SK-N-SH treated with all-trans-retinoic acid at 6 μM for 48 hours (cell line): Measurements from ENCODE around the gene CTDNEP1.

Experiments
- ATAC-seq: fragments of 200-7000 bp; cut with Tn5 transposase; 3 replicates; pipeline ENCODE4 v1.9.1; 2020; ENCODE audit warnings: mild to moderate bottlenecking, moderate library complexity
- ARNTL ChIP-seq: fragments of 450-650 bp; formaldehyde crosslinking; IDR thresholded peaks from 2 replicates; pipeline ENCODE4 v1.5.0; 2020; ENCODE audit warnings: low read depth, mild to moderate bottlenecking, moderate library complexity, borderline replicate concordance
- BACH2 ChIP-seq: fragments of 250-450 bp; sonication (Bioruptor Pico); IDR thresholded peaks from 2 replicates; pipeline ENCODE4 v1.9.0; 2021; ENCODE audit warnings: mild to moderate bottlenecking, borderline replicate concordance
- CSDC2 ChIP-seq: fragments of 250-450 bp; sonication (Bioruptor Pico); IDR thresholded peaks from 2 replicates; pipeline ENCODE4 v1.5.0; 2020; ENCODE audit warnings: mild to moderate bottlenecking, moderate library complexity
- ESRRG ChIP-seq: fragments of 250-450 bp; sonication (Bioruptor Pico); IDR thresholded peaks from 2 replicates; pipeline ENCODE4 v1.6.1; 2021; ENCODE audit warnings: mild to moderate bottlenecking
- GLIS3 ChIP-seq: fragments of 250-450 bp; sonication (Bioruptor Pico); IDR thresholded peaks from 2 replicates; pipeline ENCODE4 v1.5.0; 2020; ENCODE audit warnings: mild to moderate bottlenecking, moderate library complexity
- ISL1 ChIP-seq: fragments of 250-450 bp; sonication (Bioruptor Pico); IDR thresholded peaks from 2 replicates; pipeline ENCODE4 v2.1.2; 2022; ENCODE audit warnings: mild to moderate bottlenecking, moderate library complexity
- OSR1 ChIP-seq: fragments of 250-450 bp; sonication (Bioruptor Pico); IDR thresholded peaks from 2 replicates; pipeline ENCODE4 v1.8.0; 2022; ENCODE audit warnings: moderate library complexity, mild to moderate bottlenecking, inconsistent platforms
- PPARA ChIP-seq: fragments of 250-450 bp; sonication (Bioruptor Pico); IDR thresholded peaks from 2 replicates; pipeline ENCODE4 v1.5.0; 2020; ENCODE audit warnings: mild to moderate bottlenecking, borderline replicate concordance
- RARB ChIP-seq: fragments of 250-450 bp; sonication (Bioruptor Pico); IDR thresholded peaks from 2 replicates; pipeline ENCODE4 v1.8.0; 2021; ENCODE audit warnings: mild to moderate bottlenecking, moderate library complexity
- SNAI2 ChIP-seq: fragments of 250-450 bp; sonication (Bioruptor Pico); IDR thresholded peaks from 2 replicates; pipeline ENCODE4 v1.5.0; 2020; ENCODE audit warnings: mild to moderate bottlenecking, moderate library complexity
- TCF4 ChIP-seq: fragments of 250-450 bp; sonication (Bioruptor Pico); IDR thresholded peaks from 2 replicates; pipeline ENCODE4 v1.8.0; 2021; ENCODE audit warnings: mild to moderate bottlenecking, moderate library complexity, borderline replicate concordance
- TOX ChIP-seq: fragments of 250-450 bp; sonication (Bioruptor Pico); IDR thresholded peaks from 2 replicates; pipeline ENCODE4 v1.8.0; 2021; ENCODE audit warnings: mild to moderate bottlenecking, moderate library complexity, borderline replicate concordance
- ZFP3 ChIP-seq: fragments of 250-450 bp; sonication (Bioruptor Pico); IDR thresholded peaks from 2 replicates; pipeline ENCODE4 v1.5.0; 2020; ENCODE audit warnings: mild to moderate bottlenecking, moderate library complexity
- ZFP30 ChIP-seq: fragments of 450-650 bp; formaldehyde crosslinking; IDR thresholded peaks from 2 replicates; pipeline ENCODE4 v1.5.0; 2022; ENCODE audit warnings: mild to moderate bottlenecking, moderate library complexity
- ZNF565 ChIP-seq: fragments of 450-650 bp; formaldehyde crosslinking; conservative IDR thresholded peaks from 2 replicates; pipeline ENCODE4 v1.5.0; 2020; ENCODE audit warnings: low read depth, mild to moderate bottlenecking, moderate library complexity
- ZNF70 ChIP-seq: fragments of 450-650 bp; formaldehyde crosslinking; IDR thresholded peaks from 2 replicates; pipeline ENCODE4 v1.5.0; 2020; ENCODE audit warnings: mild to moderate bottlenecking, moderate library complexity
- TF ChIP-seq, protein P1 (sequence below): fragments of 250-450 bp; sonication (Bioruptor Pico); IDR thresholded peaks from 2 replicates; pipeline ENCODE4 v1.5.1; 2021; ENCODE audit warnings: mild to moderate bottlenecking, moderate library complexity
- TF ChIP-seq, protein P2 (sequence below): fragments of 250-450 bp; sonication (Bioruptor Pico); IDR thresholded peaks from 2 replicates; pipeline ENCODE4 v1.5.0; 2020; ENCODE audit warnings: mild to moderate bottlenecking, moderate library complexity
- TF ChIP-seq, protein P3 (sequence below): fragments of 250-450 bp; sonication (Bioruptor Pico); IDR thresholded peaks from 2 replicates; pipeline ENCODE4 v1.5.1; 2020; ENCODE audit warnings: low read depth, mild to moderate bottlenecking, moderate library complexity
- TF ChIP-seq, protein P4 (sequence below): fragments of 250-450 bp; sonication (Bioruptor Pico); IDR thresholded peaks from 2 replicates; pipeline ENCODE4 v1.8.0; 2021; ENCODE audit warnings: low read depth, mild to moderate bottlenecking, moderate library complexity, borderline replicate concordance
- TF ChIP-seq, protein P5 (sequence below): fragments of 250-450 bp; sonication (Bioruptor Pico); IDR thresholded peaks from 2 replicates; pipeline ENCODE4 v1.8.0; 2020; ENCODE audit warnings: mild to moderate bottlenecking, moderate library complexity, borderline replicate concordance

Gene CTDNEP1

DNA sequence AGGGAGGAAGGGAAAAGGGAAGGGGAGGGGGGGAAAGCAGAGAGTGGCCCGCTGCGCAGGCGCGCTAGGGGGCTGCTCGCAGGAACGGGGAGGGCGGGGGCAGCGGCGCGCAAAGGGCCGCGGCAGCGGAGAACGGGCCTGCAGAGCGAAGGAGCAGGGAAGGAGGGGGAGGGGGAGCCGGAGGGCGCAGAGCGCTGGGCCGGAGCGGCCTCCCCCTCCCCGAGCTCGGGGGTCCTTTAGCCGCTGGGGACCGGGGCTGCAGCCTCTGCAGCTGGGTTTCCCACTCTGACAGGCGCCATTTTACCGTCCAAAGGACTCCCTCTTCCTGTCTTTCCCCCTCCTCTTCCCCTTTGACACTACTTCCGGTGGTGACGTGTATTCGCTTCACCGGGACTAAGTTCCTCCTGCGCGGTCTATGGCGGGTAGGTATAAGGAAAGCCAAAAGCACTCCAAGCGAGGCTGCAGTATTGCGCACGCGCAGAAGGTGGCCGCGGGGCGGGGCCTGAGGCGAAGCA lies at the start of gene CTDNEP1:
Gene CTDNEP1, minus strand, starts transcription at position 74 of the 515 bp plus-strand sequence. CDS start 438 bp downstream, outside the sequence.
- ATAC-seq: peak; percentile 95
- TF ChIP-seq RARB: no peak
- TF ChIP-seq TCF4: no peak
- no peak for TF ChIP-seq TOX (CRISPR knock-in tag)

DNA sequence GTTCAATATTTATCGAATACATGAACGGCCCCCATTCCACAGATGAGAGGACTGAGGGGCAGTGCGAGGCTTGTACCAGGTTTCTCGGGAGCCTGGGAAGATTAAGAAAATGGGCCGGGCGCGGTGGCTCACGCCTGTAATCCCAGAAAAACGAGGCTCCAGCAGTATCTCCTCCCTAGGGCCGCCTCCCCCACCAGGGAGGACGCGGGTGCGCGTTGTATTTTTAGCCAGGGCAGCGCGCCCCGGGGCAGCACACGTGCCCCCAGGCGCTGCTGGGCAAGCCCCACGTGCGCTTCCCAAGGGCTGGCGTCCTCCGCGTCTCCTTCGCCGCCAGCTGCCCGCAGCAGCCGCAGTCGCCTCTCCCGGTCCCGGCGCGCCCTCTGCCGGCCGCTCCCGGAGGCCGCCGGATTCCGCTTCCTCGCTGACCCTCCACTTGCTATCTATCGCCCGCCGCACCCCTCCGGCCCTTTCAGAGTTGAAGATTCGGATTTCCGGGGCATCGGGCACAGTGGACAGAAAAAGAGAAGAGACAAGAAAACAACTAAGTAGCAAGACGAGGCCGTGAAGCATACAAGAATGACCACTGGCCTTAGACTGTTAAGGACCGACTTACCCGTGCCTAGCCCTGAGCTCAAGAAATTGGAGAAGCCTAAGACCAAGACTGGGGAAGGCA lies 44.8 kb upstream of the CTDNEP1 start:
- peak; percentile 92 for ATAC-seq

DNA sequence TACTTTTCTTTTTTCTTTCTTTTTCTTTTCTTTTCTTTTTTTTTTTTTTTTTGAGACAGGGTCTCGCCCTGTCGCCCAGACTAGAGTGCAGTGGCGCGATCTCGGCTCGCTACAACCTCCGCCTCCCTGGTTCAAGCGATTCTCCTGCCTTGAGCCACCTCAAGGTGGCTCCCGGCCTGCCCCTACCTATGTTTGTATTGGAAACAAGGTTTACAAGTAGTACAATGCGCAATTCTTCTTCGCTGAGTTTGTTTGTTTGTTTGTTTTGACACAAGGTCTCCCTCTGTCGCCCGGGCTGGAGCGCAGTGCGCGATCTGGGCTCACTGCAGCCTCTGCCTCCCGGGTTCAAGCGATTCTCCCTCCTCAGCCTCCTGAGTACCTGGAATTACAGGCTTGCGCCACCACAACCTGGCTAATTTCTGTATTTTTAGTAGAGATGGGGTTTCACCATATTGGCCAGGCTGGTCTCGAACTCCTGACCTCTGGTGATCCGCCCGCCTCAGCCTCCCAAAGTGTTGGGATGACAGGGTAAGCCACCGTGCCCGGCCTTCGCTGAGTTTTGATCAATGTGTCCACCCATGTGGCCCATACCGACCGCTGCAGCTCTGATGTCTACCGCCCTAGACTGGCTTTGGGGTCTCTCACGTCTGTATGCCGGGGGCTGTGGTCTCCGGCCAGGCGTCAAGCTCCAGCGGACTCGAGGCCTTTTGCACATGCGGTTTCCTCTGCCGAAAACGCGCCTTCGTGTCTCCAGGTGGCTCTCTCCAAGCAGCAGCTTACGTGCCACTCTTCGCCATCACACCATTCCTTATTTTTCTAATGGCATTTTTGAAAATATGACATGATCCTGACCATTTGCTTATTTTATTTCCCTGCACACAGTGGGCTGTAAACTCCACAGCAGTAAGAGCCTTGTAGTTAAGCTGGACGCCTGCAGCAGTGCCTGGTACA lies 44.0 kb upstream of the CTDNEP1 start:
- ATAC-seq: no peak
- TF ChIP-seq ISL1: no peak
- TF ChIP-seq, protein P1, sequence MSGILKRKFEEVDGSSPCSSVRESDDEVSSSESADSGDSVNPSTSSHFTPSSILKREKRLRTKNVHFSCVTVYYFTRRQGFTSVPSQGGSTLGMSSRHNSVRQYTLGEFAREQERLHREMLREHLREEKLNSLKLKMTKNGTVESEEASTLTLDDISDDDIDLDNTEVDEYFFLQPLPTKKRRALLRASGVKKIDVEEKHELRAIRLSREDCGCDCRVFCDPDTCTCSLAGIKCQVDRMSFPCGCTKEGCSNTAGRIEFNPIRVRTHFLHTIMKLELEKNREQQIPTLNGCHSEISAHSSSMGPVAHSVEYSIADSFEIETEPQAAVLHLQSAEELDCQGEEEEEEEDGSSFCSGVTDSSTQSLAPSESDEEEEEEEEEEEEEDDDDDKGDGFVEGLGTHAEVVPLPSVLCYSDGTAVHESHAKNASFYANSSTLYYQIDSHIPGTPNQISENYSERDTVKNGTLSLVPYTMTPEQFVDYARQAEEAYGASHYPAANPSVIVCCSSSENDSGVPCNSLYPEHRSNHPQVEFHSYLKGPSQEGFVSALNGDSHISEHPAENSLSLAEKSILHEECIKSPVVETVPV (CRISPR knock-in tag): no peak
- no peak for TF ChIP-seq ZNF70 (CRISPR knock-in tag)
- TF ChIP-seq, protein P2, sequence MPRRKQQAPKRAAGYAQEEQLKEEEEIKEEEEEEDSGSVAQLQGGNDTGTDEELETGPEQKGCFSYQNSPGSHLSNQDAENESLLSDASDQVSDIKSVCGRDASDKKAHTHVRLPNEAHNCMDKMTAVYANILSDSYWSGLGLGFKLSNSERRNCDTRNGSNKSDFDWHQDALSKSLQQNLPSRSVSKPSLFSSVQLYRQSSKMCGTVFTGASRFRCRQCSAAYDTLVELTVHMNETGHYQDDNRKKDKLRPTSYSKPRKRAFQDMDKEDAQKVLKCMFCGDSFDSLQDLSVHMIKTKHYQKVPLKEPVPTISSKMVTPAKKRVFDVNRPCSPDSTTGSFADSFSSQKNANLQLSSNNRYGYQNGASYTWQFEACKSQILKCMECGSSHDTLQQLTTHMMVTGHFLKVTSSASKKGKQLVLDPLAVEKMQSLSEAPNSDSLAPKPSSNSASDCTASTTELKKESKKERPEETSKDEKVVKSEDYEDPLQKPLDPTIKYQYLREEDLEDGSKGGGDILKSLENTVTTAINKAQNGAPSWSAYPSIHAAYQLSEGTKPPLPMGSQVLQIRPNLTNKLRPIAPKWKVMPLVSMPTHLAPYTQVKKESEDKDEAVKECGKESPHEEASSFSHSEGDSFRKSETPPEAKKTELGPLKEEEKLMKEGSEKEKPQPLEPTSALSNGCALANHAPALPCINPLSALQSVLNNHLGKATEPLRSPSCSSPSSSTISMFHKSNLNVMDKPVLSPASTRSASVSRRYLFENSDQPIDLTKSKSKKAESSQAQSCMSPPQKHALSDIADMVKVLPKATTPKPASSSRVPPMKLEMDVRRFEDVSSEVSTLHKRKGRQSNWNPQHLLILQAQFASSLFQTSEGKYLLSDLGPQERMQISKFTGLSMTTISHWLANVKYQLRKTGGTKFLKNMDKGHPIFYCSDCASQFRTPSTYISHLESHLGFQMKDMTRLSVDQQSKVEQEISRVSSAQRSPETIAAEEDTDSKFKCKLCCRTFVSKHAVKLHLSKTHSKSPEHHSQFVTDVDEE (CRISPR knock-in tag): no peak
- TF ChIP-seq ZFP3 (CRISPR knock-in tag): no peak
- no peak for TF ChIP-seq CSDC2 (CRISPR knock-in tag)

More for the DNA sequence above, 44.8 kb upstream of the CTDNEP1 start:
- TF ChIP-seq CSDC2 (CRISPR knock-in tag) (no peak), OSR1 (CRISPR knock-in tag) (no peak), ESRRG (no peak), PPARA (CRISPR knock-in tag) (no peak), BACH2 (CRISPR knock-in tag) (no peak), TOX (CRISPR knock-in tag) (no peak), ARNTL (no peak), ISL1 (no peak), TCF4 (no peak), GLIS3 (CRISPR knock-in tag) (no peak), ZNF565 (CRISPR knock-in tag) (no peak), SNAI2 (CRISPR knock-in tag) (no peak), RARB (no peak), ZFP30 (CRISPR knock-in tag) (no peak)
- TF ChIP-seq, protein P3, sequence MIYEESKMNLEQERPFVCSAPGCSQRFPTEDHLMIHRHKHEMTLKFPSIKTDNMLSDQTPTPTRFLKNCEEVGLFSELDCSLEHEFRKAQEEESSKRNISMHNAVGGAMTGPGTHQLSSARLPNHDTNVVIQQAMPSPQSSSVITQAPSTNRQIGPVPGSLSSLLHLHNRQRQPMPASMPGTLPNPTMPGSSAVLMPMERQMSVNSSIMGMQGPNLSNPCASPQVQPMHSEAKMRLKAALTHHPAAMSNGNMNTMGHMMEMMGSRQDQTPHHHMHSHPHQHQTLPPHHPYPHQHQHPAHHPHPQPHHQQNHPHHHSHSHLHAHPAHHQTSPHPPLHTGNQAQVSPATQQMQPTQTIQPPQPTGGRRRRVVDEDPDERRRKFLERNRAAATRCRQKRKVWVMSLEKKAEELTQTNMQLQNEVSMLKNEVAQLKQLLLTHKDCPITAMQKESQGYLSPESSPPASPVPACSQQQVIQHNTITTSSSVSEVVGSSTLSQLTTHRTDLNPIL (CRISPR knock-in tag): no peak
- TF ChIP-seq, protein P2 (CRISPR knock-in tag): no peak
- TF ChIP-seq, protein P4, sequence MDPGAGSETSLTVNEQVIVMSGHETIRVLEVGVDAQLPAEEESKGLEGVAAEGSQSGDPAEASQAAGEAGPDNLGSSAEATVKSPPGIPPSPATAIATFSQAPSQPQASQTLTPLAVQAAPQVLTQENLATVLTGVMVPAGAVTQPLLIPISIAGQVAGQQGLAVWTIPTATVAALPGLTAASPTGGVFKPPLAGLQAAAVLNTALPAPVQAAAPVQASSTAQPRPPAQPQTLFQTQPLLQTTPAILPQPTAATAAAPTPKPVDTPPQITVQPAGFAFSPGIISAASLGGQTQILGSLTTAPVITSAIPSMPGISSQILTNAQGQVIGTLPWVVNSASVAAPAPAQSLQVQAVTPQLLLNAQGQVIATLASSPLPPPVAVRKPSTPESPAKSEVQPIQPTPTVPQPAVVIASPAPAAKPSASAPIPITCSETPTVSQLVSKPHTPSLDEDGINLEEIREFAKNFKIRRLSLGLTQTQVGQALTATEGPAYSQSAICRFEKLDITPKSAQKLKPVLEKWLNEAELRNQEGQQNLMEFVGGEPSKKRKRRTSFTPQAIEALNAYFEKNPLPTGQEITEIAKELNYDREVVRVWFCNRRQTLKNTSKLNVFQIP (CRISPR knock-in tag): no peak
- TF ChIP-seq, protein P5, sequence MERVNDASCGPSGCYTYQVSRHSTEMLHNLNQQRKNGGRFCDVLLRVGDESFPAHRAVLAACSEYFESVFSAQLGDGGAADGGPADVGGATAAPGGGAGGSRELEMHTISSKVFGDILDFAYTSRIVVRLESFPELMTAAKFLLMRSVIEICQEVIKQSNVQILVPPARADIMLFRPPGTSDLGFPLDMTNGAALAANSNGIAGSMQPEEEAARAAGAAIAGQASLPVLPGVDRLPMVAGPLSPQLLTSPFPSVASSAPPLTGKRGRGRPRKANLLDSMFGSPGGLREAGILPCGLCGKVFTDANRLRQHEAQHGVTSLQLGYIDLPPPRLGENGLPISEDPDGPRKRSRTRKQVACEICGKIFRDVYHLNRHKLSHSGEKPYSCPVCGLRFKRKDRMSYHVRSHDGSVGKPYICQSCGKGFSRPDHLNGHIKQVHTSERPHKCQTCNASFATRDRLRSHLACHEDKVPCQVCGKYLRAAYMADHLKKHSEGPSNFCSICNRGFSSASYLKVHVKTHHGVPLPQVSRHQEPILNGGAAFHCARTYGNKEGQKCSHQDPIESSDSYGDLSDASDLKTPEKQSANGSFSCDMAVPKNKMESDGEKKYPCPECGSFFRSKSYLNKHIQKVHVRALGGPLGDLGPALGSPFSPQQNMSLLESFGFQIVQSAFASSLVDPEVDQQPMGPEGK: no peak
- TF ChIP-seq, protein P1 (CRISPR knock-in tag): no peak
- TF ChIP-seq, all 23 proteins: peak for 0
